NCI-H2107 (cell line): ENCODE results near the gene TNS1.
A peak's percentile ranks its signal among the peaks of the same experiment; 100 is the strongest.

Experiments
- DNase-seq: peaks from one replicate; lab custom pipeline; 2025; lab: John Stamatoyannopoulos, UW

The TNS1 gene

DNA sequence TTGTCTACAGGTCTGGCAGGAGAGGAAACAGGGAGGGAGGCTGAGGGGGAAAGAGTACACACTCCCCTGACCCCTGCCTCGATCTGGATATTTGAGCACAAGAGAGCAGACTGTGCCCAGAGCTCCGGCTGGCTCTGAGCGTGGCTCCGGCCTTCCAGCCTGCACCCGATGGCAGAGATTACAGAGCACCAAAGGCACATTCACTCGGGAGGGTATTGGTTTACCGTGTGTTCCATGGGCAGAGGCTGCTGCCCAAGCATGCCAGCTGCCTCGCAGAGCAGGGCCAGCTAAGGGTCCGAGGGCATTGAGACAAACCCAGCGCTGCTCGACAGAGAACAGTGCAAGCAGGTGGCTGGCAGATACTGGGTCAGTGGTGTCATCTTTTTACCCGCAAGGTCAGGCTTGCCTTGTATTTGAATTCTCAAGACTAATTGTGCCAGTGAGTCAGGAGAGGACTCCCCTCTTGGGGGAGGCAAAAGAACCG, 132.2 kb downstream of the TNS1 start:
- no peak for DNase-seq

DNA sequence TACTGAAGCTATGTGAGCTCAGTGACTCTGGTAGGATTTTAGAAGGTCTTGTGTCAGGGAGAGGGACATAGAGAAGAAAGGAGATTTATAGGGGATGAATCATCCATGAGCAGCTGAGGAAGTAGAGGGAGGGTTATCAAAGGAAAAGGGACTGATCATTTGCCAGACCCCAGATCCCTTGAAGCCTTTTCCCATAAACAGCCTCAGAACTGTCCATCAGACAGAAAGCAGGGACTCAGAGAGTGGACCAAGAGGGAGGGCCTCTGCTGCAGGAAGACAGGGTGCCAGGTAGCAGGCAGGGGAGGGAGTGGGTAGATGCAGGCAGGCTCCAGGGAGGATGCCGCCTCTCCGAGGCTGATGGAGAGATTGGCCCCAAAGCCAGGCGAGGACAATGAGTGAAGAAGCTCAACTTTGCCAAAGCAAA, 133.9 kb downstream of the TNS1 start:
- DNase-seq: no peak

DNA sequence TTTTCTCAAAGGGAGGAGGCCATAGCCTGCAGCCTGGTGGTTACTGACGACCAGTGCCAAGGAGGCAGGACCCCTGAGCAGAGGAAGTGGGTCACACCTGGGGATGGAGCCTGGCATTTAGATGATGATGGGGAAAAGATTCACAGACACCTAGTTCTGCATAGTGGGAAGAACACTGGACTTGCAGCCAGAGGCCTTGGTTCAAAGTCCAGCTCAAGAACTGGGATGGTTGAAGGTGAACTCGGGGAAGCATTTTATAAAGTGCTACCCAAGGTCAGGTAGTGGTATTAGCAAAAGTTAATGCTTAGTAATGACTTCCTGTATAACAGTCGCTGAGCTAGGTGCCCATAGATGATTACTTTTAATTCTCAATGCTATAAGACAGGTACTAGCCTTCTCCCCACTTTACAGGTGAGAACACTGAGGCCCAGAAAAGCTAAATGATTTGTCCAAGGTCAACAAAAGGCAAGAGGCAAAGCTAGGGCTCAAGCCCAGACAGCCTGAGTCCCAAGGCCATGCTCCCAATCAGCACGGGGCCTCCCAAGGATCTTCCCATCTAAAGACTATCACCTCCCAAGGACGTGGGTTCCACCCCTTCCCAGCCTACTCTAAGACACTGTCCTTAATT, 134.4 kb downstream of the TNS1 start:
- DNase-seq: no peak

DNA sequence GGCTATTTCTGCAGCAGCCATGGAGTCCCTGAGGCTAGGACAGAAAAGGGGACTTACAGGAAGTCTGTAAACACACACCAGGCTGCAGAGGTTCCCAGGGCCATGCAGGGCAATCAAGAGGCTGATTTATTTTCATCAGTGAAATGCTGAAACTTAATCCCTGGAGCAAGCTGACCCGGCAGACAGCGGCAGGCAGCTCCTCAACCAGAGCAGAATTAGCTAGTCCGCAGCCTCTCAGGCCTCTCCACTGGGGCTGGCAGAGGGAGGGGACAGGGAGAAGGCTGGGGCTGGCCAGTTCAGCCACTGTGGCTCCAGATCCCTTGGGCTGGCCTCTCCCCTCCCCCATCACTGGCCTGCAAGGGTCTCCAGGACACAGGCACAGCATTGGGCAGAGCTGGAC, 136.3 kb downstream of the TNS1 start:
- DNase-seq: peak; percentile 8

DNA sequence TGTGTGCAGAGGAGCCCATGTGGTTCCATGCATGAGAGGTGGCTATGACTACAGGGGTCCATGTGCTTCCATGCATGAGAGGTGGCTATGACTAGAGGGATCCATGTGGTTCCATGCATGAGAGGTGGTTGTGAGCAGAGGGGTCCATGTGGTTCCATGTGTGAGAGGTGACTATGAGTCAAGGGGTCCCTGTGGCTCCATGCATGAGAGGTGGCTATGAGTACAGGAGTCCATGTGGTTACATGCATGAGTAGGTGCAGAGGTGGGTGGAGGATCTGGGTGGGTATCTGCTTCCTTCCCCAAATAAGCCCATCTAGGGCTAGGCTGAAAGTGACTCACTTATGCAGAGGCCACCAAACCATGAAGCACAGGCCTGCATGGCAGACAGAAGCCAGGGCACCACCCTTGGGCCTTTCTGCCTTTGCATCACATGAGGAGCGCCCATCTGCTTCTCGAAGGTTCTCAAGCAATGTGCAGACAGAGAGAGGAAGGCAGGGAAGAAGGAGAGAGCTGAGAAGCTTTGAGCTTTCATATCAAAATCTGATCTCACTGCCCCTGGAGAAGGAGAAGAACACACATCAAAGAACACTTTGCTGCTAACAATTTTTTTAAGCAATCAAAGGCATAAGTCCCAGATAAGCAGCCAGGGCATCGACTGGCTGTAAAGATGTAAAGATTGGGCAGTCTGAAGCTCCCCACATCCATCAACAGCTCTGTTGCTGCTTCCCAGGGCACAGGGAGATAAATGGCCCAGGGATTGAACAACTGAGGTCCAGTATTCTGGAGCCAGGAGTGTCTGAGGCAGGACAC, 137.6 kb downstream of the TNS1 start:
- DNase-seq: no peak

DNA sequence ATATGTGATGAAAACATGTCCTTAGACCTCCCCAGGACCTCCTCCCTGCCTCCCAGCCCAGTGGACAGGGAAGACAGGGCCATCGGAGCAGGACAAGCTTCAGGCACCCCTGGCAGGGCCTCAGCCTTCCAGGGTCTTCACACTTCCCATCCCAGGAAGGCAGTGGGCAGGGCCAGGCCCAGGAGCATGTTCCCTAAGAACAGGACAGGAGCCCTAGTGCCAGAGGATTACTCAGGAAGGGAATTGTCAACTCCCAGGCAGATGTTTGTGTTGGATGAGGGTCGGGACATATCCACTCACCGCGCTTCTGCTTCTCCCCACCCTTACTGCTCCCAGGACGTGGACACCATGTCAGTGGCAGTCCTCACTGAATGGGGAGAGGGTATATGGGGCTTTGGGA, 138.9 kb downstream of the TNS1 start:
- DNase-seq: no peak

DNA sequence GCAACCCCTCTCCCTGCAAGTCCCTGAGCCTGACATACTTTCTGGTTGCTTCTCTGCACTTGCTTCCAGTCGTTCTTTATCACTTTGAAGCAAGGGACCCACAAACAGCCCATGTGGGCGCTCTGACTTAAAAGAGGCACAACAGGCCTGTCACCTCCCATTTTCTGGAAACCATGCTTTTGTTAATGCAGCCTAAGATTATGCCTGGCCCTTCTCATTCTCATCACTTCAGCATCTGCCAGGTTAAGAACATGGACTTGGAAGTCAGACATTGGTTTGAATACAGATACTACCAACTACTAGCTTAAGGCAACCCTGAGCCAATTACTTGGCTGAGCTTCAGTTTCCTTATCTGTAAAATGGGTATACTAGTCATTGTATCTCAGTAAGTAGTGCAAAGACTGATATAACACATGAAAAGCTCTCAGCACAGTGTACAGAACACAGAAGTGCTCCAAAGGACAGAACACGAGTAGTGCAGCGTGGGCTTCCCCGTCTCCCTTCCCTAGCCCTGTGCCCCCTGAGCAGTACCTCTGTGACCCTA, 141.4 kb downstream of the TNS1 start:
- DNase-seq: no peak

DNA sequence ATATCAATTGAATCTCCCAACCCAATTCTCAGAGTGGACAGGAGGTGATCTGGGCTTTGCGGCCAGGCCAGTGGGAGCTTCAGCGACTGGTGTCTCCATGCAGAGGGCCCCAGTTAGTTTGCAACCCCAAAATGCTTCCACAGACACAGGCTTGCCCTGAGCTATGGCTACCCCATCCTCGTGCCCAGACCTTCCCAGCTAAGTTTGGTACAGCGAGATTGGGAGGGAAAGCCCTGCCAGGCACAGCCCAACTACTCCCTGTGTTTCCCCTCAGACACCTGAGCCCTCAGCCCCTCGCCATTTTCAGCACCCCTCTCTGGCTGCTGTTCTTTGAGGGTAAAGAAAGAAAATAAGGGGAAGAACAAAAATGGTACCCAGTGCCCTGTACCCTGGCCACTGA, 142.9 kb downstream of the TNS1 start:
- DNase-seq: no peak

DNA sequence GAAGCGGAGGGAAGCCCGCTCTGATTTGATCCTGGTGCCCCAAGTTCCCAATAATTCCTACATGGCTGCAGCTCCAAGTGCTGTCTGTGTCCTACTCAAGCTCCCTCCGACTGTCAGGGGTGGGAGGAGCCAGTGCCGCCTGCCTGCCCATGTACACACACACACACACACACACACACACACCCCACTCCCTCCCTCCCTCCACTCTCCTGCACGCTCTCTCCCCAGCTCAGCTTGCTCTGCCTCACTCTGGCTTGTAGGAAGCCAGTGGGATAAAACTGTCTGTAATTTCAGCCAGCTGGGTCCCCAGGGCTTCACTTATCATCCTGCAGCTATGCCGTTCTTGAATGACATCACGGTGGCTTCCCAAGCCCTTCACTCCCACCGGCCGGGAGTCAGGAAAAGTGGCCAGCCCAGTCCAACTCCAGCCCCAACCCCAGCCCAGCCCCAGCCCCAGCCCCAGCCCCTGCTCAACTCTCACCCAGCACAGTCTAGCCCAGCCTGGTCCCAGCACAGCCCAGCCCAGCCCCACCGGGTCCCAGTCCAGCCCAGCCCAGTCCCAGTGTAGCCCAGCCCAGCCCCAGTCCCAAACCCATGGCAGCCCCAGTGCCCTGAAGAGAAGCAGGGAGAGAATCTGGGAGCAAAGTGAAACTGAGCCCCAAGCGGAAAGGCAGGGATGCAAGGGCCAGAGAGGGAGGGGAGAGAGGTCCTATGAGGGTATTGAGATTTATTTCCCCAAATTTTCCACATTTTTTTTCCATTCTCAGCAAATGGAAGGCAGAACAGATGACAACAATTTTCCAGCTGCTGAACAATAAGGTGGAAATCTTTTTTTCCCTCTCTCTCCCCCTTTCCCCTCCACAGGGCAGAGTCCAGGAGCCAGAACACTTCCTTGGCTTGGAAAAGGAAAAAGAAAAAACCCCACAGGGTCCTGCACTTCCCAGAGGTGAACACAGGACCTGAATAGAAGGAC, 144.0 kb downstream of the TNS1 start:
- peak; percentile 42 for DNase-seq

DNA sequence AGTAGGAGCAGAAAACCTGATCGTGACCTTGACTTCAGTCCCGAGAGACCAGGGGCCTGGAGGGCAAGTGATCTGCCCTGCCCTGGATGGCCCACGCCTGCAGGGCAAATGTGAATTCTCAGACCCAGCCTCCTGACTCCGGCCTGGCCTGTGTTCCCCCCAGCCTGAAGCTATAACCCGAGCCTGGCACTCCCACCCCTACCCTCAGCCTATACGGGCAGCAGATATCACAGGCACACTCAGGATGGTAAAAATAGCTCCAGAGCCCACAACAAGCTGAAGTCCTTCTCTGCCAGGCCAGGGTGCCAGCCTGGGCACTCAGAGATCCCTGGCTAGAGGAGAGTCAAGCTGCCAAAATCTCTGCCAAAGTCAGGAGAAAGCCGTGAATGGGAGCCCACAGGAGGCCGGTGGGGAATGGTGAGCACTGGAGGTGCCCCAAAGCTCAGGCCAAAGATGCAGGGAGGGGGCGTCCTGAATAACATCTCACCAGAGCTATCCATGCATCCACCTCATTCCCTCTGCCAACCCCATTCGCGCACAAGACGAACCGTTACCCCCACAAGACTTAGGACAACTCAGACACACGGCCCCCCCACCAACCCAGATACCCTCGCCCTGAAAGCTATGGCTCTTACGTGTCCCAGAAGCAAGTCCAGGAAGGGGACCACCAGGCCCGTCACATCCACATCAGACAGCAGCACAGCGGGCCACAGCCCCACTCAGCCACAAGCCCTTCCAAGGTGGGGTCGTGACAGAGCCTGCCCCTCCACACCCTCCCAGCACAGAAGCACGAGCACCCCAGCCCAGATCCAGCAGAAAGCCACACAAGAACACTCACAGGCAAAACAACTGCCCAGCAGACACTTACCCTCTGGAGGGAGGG, 144.9 kb downstream of the TNS1 start:
- DNase-seq: no peak

DNA sequence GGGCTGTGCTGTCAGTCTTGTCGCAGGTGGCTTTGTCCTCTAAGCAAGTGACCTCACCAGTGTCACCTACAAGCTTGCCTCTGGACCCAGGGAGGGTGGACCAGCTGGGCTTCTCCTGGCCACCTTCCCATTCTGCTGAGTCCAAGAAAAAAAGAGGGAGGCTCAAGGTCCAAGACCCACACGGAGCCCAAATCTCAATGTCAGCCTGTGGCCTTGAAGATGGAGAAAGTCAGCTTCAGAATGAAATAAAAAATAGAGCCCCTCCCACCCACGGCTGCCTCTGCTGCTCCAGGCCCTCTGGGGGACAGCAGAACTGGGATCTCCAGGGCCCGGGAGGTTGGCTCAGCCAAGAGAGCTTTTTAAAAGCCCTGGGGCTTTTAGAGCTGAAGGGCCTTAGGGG, 145.9 kb downstream of the TNS1 start:
- DNase-seq: no peak

DNA sequence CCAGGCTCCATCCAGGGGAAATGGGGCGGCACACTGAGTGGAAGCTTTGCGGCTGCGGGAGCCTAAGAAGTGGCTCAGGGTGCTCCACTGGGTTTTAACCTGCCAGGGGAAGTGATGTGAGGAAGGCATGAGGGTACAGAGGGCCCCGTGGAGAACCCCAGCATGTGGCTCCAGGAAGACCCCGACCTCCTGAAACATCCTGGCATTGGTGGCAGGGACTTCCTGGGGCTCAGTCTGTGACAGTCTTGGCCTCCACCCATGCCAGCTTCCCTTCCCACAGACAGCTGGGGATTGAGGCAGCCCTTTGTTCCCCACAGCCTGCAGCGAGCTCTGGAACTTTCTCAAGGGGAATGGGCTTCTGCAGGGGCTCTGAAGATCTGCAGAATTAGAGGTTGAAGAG, 146.6 kb downstream of the TNS1 start:
- DNase-seq: no peak

DNA sequence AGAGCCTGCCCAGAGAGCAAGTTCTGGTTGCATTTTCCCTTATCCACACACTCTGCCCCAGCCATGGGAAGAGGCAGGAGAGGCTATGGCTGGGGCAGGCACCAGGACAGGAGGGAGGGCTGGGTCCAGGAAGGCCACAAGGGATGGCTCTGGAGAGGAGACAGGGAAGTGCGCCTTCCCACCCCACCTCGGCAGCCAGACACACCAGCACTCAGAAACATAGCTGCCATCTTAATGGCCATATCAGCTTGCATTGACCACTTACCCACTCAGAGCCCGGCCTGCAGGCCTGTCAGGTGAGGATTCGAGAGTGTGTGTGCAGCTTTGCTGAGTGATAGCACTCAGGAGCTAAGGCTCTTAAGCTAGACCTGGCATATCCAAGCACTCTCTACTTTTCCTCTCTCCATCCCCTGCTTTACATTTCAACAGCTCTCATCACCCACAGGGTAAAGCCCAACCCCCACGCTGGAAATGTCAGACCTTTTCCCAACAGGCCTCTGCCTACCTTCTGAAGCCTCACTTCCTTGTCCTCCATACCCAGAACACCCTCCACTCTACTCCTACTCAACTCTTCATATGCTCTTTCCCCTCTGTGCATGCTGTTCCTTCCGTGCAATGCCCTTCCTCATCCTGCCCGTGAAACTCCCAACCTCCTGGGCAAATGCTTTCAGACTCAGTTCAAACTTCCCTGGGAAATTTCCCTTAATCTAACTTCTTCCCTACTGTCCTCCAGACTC, 147.9 kb downstream of the TNS1 start:
- DNase-seq: no peak

DNA sequence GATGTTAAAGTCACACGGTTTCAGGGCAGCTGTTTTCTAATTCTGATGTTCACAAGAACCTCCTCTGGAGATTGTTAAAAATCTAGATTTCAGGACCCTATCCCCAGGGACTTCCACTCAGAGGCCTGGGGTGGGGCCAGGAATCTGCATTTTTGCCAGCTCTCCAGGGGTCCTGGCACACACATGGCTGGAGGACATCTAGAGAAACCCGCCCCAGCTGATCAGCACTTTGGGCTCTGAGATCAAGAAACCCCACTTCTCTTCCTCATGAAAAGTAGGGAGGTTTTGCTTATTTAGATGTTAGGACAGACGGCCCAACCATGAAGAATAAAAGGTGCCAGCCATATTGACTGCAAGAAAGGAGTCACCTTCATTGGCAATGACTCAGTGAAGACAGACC, 148.8 kb downstream of the TNS1 start:
- DNase-seq: no peak

DNA sequence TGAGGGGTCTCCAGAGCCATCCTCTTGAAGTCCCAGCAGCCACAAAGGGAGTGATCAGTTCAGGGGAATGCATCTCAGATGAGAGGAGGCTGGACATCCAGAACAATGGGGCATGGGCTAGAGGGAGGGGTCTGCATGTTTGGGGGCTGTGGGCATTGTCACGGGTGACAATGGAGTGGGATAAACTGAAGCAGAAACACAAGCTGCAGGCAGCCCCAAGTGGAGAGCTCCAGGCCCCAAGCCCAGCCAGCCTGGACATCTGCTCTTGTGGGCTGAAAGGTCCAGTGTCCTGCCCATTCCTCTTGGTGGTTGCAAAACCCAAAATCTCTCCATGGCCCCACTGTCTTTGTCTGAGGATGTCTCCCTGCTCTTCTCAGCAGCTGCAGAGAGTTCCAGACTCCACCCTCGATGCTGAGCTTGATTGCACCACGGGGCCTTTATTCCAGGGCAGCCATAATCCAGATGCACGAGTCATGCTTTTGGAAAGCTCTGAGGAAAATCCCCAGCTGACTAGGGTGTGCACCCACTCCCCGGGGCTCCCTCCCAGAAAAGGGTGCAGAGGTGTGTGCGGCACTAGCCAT, 149.4 kb downstream of the TNS1 start:
- DNase-seq: no peak

DNA sequence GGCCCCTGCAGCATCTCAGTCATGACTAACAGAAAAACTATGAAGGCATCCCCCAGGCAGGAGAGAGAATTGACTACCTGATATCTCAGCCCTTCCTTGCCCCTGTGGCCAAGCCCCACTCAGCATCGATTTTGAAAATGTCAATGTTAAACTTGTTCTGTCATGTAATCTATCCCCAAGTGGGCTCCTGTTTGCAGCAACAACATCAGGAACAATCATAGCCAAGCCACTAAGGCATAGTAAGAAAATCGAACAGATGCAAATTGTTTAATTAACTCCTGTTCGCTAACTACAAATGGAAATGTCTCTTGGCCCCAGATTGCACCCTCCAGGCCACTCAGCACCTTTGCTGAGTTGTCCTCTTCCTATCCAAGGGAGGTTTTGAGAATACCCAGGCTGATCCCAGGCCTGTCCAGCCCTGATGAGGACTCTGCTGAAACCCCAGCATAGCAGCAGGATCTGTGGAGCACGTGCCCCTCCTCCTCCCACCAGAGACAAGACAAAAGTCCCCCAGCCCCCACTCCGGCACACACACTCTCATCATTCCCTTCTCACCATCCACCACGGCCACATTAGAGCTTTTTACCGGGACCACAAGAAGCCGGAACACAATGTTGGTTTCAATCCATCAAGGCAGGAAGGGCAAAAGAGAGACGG, 150.1 kb downstream of the TNS1 start:
- DNase-seq: no peak

DNA sequence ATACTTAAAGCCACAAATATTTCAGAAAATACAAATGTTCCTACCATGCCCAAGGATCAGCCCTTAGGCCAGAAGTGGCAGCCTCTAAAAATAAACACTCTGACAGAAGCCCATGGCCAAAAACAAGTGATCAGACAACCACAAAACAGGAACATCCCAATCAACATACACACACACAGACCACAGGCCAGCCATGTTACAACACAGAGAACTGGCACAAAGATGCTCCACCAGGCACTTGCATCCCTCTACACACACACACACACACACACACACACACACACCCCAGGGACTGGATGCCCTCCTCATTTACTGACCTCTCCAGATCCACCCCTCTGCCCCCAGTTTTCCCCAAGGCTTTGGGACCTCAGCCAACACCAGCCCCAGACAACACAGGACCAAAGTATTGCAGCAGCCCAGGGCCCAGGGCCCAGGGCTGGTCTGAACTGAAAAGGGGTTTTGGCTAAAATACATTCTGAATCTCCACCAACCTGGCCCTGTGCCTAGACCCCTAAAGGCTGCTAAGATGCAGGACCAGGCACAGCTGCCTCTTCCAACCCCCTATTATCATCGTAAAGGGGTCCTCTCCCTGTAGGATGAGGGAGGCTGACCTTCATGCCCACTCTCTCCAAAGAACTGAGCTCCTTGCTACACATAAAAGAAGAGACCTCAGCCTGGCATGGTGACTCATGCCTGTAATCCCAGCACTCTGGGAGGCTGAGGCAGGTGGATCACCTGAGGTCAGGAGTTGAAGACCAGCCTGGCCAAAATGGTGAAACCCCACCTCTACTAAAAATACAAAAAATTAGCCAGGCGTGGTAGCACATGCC, 151.4 kb downstream of the TNS1 start:
- no peak for DNase-seq

DNA sequence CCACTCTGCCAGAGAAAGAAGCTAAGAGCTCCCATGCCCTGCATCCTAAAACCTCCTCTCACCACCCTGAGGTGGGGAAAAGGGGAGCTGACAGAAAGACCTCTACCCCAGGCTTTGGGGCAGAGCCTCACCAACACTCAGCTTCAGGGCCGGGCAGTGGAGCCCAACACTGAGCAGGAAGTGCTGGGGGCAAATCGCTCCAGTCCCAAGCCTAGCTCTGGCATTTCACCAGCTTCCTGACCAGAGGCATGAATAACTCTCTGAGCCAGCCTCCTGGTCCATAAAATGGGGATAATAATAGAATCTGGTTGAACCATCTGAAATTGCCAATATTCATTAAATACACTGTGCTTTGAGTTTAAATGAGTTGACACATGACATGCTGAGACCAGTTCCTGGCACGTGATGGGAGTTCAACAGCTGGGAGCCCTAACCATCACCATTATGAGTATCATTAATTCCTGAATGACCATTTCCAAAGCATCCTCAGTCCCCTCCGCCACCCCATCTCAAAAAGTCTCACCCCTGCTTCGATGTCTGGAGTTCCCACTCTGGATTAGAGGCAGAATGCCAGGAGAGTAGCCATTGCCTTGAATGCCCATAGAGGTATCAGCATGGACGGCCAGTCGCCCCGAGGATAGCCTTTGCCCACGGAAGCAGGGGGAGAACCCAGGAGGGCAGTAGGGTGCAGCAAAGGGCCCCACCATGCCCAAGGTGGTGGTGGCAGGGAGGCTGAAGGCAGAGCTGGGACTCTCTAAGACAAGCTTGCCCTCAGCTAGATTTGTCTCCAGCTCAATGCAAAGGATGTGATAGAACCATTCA, 153.4 kb downstream of the TNS1 start:
- DNase-seq: no peak
